Mesothelial cell of epicardium (in vitro differentiated cells): Measurements from ENCODE around the gene PAPSS1. TPM values are rescaled to one million over a fixed set of nuclear protein-coding genes. Genes with fewer than 3 reads are reported as not detected.

Experiments
- DNase-seq, 2 experiments: peaks; one replicate each; pipeline ENCODE4 v3.0.0; 2021; ENCODE audit warnings: low spot score in 2 of 2; ENCODE audit not compliant: unreplicated experiment in 2 of 2
- H3K27ac Mint-ChIP-seq: 2 replicates; pipeline ENCODE4 v1.8.0; 2021; ENCODE audit warnings: mixed read lengths
- H3K27me3 Mint-ChIP-seq: 2 replicates; pipeline ENCODE4 v1.8.0; 2021; ENCODE audit warnings: low read depth, mixed read lengths
- H3K36me3 Mint-ChIP-seq: 2 replicates; pipeline ENCODE4 v1.8.0; 2021; ENCODE audit warnings: mixed read lengths
- H3K4me1 Mint-ChIP-seq: 2 replicates; pipeline ENCODE4 v1.8.0; 2021; ENCODE audit warnings: mixed read lengths
- H3K4me3 Mint-ChIP-seq: 2 replicates; pipeline ENCODE4 v1.8.0; 2021; ENCODE audit warnings: mild to moderate bottlenecking, moderate library complexity, mixed read lengths
- H3K9me3 Mint-ChIP-seq: 2 replicates; pipeline ENCODE4 v1.8.0; 2021; ENCODE audit warnings: mixed read lengths
- total RNA-seq: library from RNA; stranded (reverse); gene quantifications from 3 replicates; pipeline ENCODE4 v1.2.1, GENCODE V29; 2021
- TF ChIP-seq, protein P1 (sequence below): fragments of 200-600 bp; sonication (generic); IDR thresholded peaks from one replicate; pipeline ENCODE4 v1.5.0; 2021; ENCODE audit warnings: antibody characterized with exemption; ENCODE audit not compliant: unreplicated experiment

Gene PAPSS1
- total RNA-seq, 1 donor from 2014 or later = 76.1 TPM

DNA sequence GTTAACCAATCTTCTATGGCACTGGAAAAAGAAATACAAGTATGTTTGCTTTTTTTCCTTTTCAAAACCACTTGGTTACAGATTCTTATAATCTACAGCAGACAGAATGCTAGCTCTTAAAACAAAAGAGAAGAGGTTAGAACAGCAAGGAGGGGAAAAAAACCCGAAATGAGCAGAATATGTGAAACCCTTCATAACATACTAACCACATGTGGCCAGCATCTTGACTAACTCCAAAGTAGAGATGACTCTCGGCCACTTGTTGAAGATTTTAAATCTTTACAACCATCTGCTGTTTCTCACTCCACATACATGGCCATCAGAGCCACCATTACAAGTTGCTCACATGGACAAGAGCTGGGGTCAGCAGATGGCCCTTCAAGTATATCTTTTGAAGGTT, 100.3 kb downstream of the PAPSS1 start:
- H3K27ac Mint-ChIP-seq = peak overlapping the region; percentile 65
- no peak overlapping the region for H3K4me3 Mint-ChIP-seq
- H3K4me1 Mint-ChIP-seq = peaks cover 23% of the 10 kb centered on the region
- peaks cover 51% of the 10 kb centered on the region for H3K36me3 Mint-ChIP-seq
- H3K27me3 Mint-ChIP-seq = no peaks in the 10 kb centered on the region
- peaks cover 47% of the 10 kb centered on the region for H3K9me3 Mint-ChIP-seq
- TF ChIP-seq, protein P1, sequence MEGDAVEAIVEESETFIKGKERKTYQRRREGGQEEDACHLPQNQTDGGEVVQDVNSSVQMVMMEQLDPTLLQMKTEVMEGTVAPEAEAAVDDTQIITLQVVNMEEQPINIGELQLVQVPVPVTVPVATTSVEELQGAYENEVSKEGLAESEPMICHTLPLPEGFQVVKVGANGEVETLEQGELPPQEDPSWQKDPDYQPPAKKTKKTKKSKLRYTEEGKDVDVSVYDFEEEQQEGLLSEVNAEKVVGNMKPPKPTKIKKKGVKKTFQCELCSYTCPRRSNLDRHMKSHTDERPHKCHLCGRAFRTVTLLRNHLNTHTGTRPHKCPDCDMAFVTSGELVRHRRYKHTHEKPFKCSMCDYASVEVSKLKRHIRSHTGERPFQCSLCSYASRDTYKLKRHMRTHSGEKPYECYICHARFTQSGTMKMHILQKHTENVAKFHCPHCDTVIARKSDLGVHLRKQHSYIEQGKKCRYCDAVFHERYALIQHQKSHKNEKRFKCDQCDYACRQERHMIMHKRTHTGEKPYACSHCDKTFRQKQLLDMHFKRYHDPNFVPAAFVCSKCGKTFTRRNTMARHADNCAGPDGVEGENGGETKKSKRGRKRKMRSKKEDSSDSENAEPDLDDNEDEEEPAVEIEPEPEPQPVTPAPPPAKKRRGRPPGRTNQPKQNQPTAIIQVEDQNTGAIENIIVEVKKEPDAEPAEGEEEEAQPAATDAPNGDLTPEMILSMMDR = no peak
- no peak for DNase-seq

DNA sequence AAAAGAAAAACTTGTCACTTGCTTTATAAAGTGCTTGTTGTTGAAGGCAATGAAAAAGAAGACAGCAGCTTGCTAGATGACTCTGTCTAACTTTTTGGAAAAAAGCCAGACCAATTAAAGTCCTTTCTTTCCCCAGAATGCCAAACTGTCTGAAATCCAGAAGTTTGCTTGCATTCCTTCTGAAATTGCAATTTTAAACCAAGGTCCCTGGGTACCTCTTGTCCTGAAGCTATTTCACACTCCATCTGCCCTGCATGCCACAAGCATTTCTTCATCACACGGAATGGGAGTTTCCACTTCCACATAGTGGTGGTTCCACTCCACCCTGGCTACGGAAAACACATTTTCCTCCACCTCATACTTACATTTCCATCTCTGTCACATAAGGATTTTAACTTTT, 101.0 kb downstream of the PAPSS1 start:
- TF ChIP-seq, protein P1 = no peak
- Mint-ChIP-seq H3K27me3 (no peaks in the 10 kb centered on the region), H3K27ac (peak overlapping the region; percentile 65), H3K9me3 (peaks cover 43% of the 10 kb centered on the region), H3K4me1 (peaks cover 23% of the 10 kb centered on the region), H3K36me3 (peaks cover 47% of the 10 kb centered on the region), H3K4me3 (no peak overlapping the region)
- DNase-seq = no peak

DNA sequence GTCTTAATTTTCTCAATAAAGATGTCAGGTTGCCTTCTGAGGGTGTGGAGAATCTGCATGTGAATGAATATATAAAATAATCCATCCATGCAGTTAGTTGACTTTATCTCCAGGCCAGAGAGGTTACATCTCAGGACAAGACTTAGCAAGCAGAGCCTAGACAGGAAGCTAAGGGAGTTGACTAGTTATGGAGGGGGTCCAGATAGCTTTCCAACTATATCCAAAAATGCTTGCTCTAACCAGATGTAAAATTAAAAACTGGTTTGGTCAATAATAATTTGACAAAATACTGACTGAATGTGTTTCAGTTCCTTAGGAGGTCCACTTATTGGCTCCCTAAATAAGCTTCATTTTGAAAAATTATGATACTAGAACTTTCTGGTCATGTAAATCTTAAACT, 101.4 kb downstream of the PAPSS1 start:
- H3K4me1 Mint-ChIP-seq = peaks cover 23% of the 10 kb centered on the region

DNA sequence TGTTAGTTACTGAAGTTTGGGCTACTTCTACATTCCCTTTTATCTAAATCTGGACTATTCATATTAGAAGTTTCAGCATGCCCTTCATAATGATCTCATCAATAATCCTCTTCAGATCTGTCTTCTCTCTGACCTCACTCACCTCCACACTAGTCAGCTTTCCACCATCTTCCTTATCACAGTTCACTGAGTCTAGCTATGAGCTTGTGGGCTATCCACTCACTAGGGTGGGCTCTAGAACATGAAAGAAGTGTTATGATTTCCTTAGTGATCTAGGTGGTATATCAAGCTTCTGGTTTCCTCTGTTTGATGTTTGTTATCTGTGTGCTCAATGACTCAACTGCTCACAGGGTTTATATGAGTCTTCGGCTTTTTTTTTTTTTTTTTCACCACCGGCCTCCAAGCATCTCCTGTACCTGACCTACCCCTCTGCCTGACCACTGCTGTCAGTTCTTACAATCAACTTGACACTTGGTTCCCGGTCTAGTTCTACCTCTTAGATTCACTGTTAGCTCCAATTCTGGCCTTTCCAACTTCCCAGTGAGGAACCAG, 103.1 kb downstream of the PAPSS1 start:
- H3K9me3 Mint-ChIP-seq = peaks cover 28% of the 10 kb centered on the region
- H3K36me3 Mint-ChIP-seq = peaks cover 37% of the 10 kb centered on the region
- TF ChIP-seq, protein P1 = no peak
- no peak overlapping the region for H3K4me3 Mint-ChIP-seq
- no peak for DNase-seq
- no peak overlapping the region for H3K27ac Mint-ChIP-seq
- peaks cover 23% of the 10 kb centered on the region for H3K4me1 Mint-ChIP-seq
- H3K27me3 Mint-ChIP-seq = no peaks in the 10 kb centered on the region

More for the DNA sequence above, 101.4 kb downstream of the PAPSS1 start:
- Mint-ChIP-seq H3K4me3 (no peak overlapping the region), H3K9me3 (peaks cover 39% of the 10 kb centered on the region), H3K27me3 (no peaks in the 10 kb centered on the region), H3K36me3 (peaks cover 44% of the 10 kb centered on the region), H3K27ac (peak overlapping the region; percentile 65)
- no peak for DNase-seq
- TF ChIP-seq, protein P1 = no peak

DNA sequence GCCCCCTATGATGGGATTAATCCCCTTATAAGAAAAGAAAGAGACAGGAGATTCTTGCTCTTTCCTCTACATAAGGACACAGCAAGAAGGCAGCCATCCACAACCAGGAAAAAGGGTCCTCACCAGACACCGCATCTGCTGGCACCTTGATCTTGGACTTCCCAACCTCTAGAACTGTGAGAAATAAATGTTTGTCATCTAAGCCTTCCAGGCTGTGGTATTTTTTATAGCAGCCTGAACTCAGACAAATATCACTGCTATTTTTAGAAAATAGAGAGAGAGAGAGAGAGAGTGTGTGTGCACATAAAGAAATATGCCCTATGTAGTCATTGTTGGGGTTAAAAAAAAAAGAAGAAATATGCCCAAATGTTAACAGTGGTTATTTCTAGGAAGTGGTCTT, 104.2 kb downstream of the PAPSS1 start:
- Mint-ChIP-seq H3K27me3 (no peaks in the 10 kb centered on the region), H3K27ac (no peak overlapping the region), H3K4me1 (peaks cover 23% of the 10 kb centered on the region), H3K9me3 (peaks cover 25% of the 10 kb centered on the region), H3K36me3 (peaks cover 39% of the 10 kb centered on the region), H3K4me3 (no peak overlapping the region)
- TF ChIP-seq, protein P1 = no peak
- DNase-seq = no peak

DNA sequence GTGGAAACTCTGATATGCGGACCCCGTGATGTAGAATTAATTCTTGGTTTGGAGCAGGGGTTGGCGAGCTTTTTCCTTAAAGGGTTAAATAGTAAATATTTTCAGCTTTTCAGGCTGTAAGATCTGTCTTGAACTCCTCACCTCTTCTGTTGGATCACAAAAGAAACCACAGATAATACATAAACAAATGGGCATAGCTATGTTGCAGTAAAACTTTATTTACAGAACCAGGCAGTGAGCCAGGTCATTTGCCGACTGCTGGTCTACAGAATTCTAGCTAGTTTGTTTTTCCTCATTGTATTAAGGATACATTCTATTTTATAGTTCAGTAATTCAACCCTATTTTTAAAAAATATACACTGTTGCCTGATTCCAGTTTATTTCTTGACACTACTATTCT, 116.6 kb downstream of the PAPSS1 start:
- H3K9me3 Mint-ChIP-seq = no peaks in the 10 kb centered on the region
- no peaks in the 10 kb centered on the region for H3K27me3 Mint-ChIP-seq
- H3K27ac Mint-ChIP-seq = peak overlapping the region; percentile 25
- DNase-seq = no peak
- peaks cover 26% of the 10 kb centered on the region for H3K4me1 Mint-ChIP-seq
- TF ChIP-seq, protein P1 = no peak
- peaks cover 3% of the 10 kb centered on the region for H3K36me3 Mint-ChIP-seq
- H3K4me3 Mint-ChIP-seq = no peak overlapping the region
